CD4-positive, alpha-beta T cell treated with Interferon alpha-2 for 1 hour (primary cell): Measurements from ENCODE around the gene DCHS2.

Experiments used
- DNase-seq, 2 donors: peaks; one replicate each; pipeline ENCODE4 v3.0.0-alpha.2; 2020 to 2022

Gene DCHS2

GRCh38 chr4:154491341-154492271 lies at the start of gene DCHS2:
TSS of gene DCHS2 (minus strand) at chr4:154491799. CDS start at chr4:154491355, 444 bp downstream.
- DNase-seq, result no peak

- DNase-seq, result no peak
These were observed 42.7 kb upstream of the DCHS2 start for GRCh38 chr4:154534296-154534695.

GRCh38 chr4:154529728-154530519 lies 38.3 kb upstream of the DCHS2 start:
- DNase-seq, result no peak

- no peak for DNase-seq
These were observed 37.3 kb upstream of the DCHS2 start for GRCh38 chr4:154528869-154529268.

GRCh38 chr4:154527308-154527707 lies 35.7 kb upstream of the DCHS2 start:
- no peak for DNase-seq

- no peak for DNase-seq
These were observed 34.6 kb upstream of the DCHS2 start for GRCh38 chr4:154526151-154526550.

GRCh38 chr4:154521607-154522006 lies 30.0 kb upstream of the DCHS2 start:
- DNase-seq, result no peak

- no peak for DNase-seq
These were observed 27.6 kb upstream of the DCHS2 start for GRCh38 chr4:154519214-154519613.

GRCh38 chr4:154517591-154517990 lies 26.0 kb upstream of the DCHS2 start:
- no peak for DNase-seq

- no peak for DNase-seq
These were observed 24.9 kb upstream of the DCHS2 start for GRCh38 chr4:154516318-154517029.

- DNase-seq, result no peak
These were observed 20.4 kb upstream of the DCHS2 start for GRCh38 chr4:154511981-154512380.

- no peak for DNase-seq
These were observed 19.9 kb upstream of the DCHS2 start for GRCh38 chr4:154511548-154511947.

GRCh38 chr4:154507156-154507555 lies 15.6 kb upstream of the DCHS2 start:
- no peak for DNase-seq

GRCh38 chr4:154506253-154506652 lies 14.7 kb upstream of the DCHS2 start:
- no peak for DNase-seq

- DNase-seq, result no peak
These were observed 12.0 kb upstream of the DCHS2 start for GRCh38 chr4:154503598-154503997.

- no peak for DNase-seq
These were observed 10.5 kb upstream of the DCHS2 start for GRCh38 chr4:154502111-154502510.

- DNase-seq, result no peak
These were observed 6.3 kb upstream of the DCHS2 start for GRCh38 chr4:154497889-154498288.

GRCh38 chr4:154495867-154496266 lies 4.3 kb upstream of the DCHS2 start:
- no peak for DNase-seq

GRCh38 chr4:154492288-154492687 lies 689 bp upstream of the DCHS2 start:
- no peak for DNase-seq

- DNase-seq, result no peak
These were observed 837 bp downstream of the DCHS2 start for GRCh38 chr4:154490583-154491340.

GRCh38 chr4:154490234-154490582 lies 1.4 kb downstream of the DCHS2 start:
- no peak for DNase-seq

- DNase-seq, result no peak
These were observed 1.9 kb downstream of the DCHS2 start for GRCh38 chr4:154489558-154490233.
